ENCODE measurements around the gene MYO18B. TPM values are rescaled to one million over a fixed set of nuclear protein-coding genes. Genes with fewer than 3 reads are reported as not detected.

Gene MYO18B
- total and polyA plus RNA-seq, 2 donors from 2014 or later, result 0.19 to 0.41 TPM

DNA sequence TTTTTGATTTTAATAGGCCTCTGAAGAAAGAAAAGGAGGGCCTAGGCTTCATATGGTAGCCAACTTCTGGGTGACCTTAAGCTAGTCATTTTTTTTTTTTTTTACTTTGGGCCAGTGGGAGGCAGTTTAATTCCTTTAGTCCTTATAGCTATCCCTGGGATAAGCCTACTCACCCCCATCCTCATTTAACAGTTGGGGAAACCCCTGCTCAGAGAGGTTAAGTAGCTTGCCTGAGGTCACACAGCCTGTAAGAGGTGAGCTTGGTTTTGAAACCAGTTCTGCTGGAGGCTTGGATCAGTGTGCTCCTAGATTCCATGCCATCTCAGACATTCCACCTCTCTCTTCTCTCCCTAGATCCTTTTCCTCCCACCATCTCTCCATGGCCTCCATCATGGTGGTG, 86.4 kb downstream of the MYO18B start:
- Histone ChIP-seq H3K4me3 (ENCODE audit: low read length in 3 of 3) (no peak overlapping the region), H3K9ac (ENCODE audit: low read length in 3 of 3) (no peak overlapping the region), H3K36me3 (ENCODE audit: control insufficient read depth in 2 of 3, insufficient read depth in 3 of 3, low read length in 3 of 3) (no peaks in the 10 kb centered on the region), H3K27me3 (ENCODE audit: control insufficient read depth, insufficient read depth, low read length) (no peaks in the 10 kb centered on the region), H3K27ac (ENCODE audit: low read depth in 2 of 2, low read length in 2 of 2) (no peak overlapping the region), H3K9me3 (ENCODE audit: control insufficient read depth in 2 of 3, insufficient read depth in 1 of 3, low read length in 3 of 3) (peaks cover 0 to 4% (median 0%) of the 10 kb centered on the region in 3 donors), H3K4me1 (ENCODE audit: control insufficient read depth in 2 of 3, insufficient read depth in 2 of 3, low read depth in 1 of 3, low read length in 3 of 3) (no peaks in the 10 kb centered on the region)
- FAIRE-seq (no peak), DNase-seq (no peak)
- TF ChIP-seq, protein P1, sequence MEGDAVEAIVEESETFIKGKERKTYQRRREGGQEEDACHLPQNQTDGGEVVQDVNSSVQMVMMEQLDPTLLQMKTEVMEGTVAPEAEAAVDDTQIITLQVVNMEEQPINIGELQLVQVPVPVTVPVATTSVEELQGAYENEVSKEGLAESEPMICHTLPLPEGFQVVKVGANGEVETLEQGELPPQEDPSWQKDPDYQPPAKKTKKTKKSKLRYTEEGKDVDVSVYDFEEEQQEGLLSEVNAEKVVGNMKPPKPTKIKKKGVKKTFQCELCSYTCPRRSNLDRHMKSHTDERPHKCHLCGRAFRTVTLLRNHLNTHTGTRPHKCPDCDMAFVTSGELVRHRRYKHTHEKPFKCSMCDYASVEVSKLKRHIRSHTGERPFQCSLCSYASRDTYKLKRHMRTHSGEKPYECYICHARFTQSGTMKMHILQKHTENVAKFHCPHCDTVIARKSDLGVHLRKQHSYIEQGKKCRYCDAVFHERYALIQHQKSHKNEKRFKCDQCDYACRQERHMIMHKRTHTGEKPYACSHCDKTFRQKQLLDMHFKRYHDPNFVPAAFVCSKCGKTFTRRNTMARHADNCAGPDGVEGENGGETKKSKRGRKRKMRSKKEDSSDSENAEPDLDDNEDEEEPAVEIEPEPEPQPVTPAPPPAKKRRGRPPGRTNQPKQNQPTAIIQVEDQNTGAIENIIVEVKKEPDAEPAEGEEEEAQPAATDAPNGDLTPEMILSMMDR (IDR thresholded peaks at IDR 0.05; ENCODE audit: borderline replicate concordance, extremely low read depth, insufficient read depth), result no peak
- intact Hi-C loops (cut with DNase I), result no loop called here

DNA sequence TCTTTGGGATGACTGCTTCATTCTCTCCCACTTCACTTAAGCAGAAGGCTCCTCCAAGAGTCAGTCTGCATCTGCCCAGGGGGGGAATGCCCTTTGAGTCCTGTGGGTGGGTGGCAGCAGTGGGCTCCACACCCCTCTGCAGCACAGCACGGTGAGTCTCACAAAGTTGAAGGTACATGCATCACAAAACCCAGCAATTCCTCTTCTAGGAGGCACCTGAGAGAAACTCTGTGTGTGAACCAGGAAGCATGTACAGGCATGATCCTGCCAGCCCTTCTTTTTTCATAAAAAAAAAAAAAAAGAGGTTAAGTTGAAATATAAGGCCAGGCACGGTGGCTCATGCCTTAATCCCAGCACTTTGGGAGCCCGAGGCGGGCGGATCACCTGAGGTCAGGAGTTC, 87.2 kb downstream of the MYO18B start:
- no peak for FAIRE-seq
- no peaks in the 10 kb centered on the region for H3K27me3 ChIP-seq (ENCODE audit: control insufficient read depth, insufficient read depth, low read length)
- TF ChIP-seq, protein P1 (IDR thresholded peaks at IDR 0.05; ENCODE audit: borderline replicate concordance, extremely low read depth, insufficient read depth), result no peak
- intact Hi-C loops (cut with DNase I), result no loop called here
- H3K9me3 ChIP-seq (ENCODE audit: control insufficient read depth in 2 of 3, insufficient read depth in 1 of 3, low read length in 3 of 3), result peaks cover 0 to 4% (median 0%) of the 10 kb centered on the region in 3 donors
- no peak overlapping the region for H3K9ac ChIP-seq (ENCODE audit: low read length in 3 of 3)
- no peak overlapping the region for H3K27ac ChIP-seq (ENCODE audit: low read depth in 2 of 2, low read length in 2 of 2)
- H3K36me3 ChIP-seq (ENCODE audit: control insufficient read depth in 2 of 3, insufficient read depth in 3 of 3, low read length in 3 of 3), result no peaks in the 10 kb centered on the region
- no peak for DNase-seq
- no peak overlapping the region for H3K4me3 ChIP-seq (ENCODE audit: low read length in 3 of 3)
- no peaks in the 10 kb centered on the region for H3K4me1 ChIP-seq (ENCODE audit: control insufficient read depth in 2 of 3, insufficient read depth in 2 of 3, low read depth in 1 of 3, low read length in 3 of 3)

GRCh38 chr22:25829808-25830777, 88.1 kb downstream of the MYO18B start:
- intact Hi-C loops (cut with DNase I), result no loop called here
- H3K27ac ChIP-seq (ENCODE audit: low read depth in 2 of 2, low read length in 2 of 2), result no peak overlapping the region
- peaks cover 0 to 4% (median 0%) of the 10 kb centered on the region in 3 donors for H3K9me3 ChIP-seq (ENCODE audit: control insufficient read depth in 2 of 3, insufficient read depth in 1 of 3, low read length in 3 of 3)
- no peak overlapping the region for H3K4me3 ChIP-seq (ENCODE audit: low read length in 3 of 3)
- FAIRE-seq (no peak), DNase-seq (no peak)
- TF ChIP-seq, protein P1 (IDR thresholded peaks at IDR 0.05; ENCODE audit: borderline replicate concordance, extremely low read depth, insufficient read depth), result no peak
- H3K27me3 ChIP-seq (ENCODE audit: control insufficient read depth, insufficient read depth, low read length), result no peaks in the 10 kb centered on the region
- H3K4me1 ChIP-seq (ENCODE audit: control insufficient read depth in 2 of 3, insufficient read depth in 2 of 3, low read depth in 1 of 3, low read length in 3 of 3), result no peaks in the 10 kb centered on the region
- no peak overlapping the region for H3K9ac ChIP-seq (ENCODE audit: low read length in 3 of 3)
- no peaks in the 10 kb centered on the region for H3K36me3 ChIP-seq (ENCODE audit: control insufficient read depth in 2 of 3, insufficient read depth in 3 of 3, low read length in 3 of 3)
